OCI-LY7 (cell line): ENCODE measurements around the gene CRACR2B.

Experiments used
- CTCF ChIP-seq: fragments of 200-600 bp; sonication (generic); conservative IDR thresholded peaks from 2 replicates; pipeline ENCODE4 v1.5.1; 2014; ENCODE audit warnings: mild to moderate bottlenecking, antibody characterized with exemption, low read length, moderate library complexity, mixed read lengths
- EZH2phosphoT487 ChIP-seq: fragments of 200-600 bp; sonication (generic); IDR thresholded peaks from 2 replicates; pipeline ENCODE4 v1.6.1; 2018; ENCODE audit warnings: low read depth, borderline replicate concordance, mild to moderate bottlenecking, mixed run types, antibody characterized with exemption, low read length, moderate library complexity, mixed read lengths

GRCh38 chr11:797296-798092 lies 30.2 kb upstream of the CRACR2B start:
- no peak for TF ChIP-seq CTCF
- no peak for TF ChIP-seq EZH2phosphoT487
